NCI-H1048 (cell line): ENCODE measurements around the gene DLG1.

ENCODE experiments used
- DNase-seq: peaks from one replicate; lab custom pipeline; 2025; lab: John Stamatoyannopoulos, UW

DLG1 gene

DNA sequence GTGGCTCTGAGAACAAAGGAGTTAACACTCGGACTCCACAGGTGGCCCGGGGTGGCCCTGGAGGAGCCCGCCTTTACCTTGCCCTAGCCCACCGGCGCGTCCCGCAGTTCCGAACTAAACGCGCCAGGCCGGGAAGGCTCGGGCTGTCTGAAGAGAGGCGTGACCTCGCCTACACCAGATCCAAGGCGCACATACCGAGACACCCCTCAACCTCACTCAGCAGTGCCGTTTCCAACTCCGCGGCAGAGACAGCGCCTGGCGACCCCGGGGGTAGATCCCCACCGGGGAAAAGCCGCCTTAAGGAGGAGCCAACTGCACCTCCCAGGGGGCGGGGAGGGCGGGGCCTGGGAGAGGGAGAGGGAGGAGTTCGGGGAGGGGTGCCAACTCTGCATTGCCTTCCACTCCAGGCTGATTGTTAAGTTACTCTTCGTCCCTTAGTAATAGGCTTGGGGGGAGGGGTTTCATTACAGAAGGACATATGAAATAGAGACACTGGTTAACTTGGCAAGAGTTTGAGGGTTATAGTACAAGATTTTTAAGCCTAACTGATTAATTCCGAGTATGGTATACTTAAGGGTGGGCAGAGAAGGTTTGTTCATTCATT is at the start of gene DLG1:
DLG1 (minus strand) TSS at position 272 of the 604 bp plus-strand sequence. CDS start 1,408 bp downstream, outside the sequence.
- peak; percentile 71 for DNase-seq

DNA sequence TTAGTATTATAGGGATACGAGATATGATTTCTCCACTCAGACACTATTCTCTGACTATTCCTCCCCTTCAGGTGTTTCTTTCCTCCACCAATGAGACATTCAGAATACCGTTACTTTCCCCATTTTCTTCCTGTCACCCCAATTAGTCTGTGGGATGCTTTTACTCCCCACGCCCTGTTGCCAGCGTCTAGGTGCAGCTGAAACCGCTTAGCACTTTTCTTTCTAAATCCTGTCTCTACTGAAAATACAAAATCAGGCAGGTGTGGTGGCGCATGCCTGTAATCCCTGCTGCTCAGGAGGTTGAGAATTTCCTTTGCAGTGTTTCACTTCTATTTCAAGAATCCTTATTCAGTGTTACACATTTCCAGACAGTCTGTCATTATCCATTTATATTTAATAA is 49.6 kb upstream of the DLG1 start:
- DNase-seq: no peak

DNA sequence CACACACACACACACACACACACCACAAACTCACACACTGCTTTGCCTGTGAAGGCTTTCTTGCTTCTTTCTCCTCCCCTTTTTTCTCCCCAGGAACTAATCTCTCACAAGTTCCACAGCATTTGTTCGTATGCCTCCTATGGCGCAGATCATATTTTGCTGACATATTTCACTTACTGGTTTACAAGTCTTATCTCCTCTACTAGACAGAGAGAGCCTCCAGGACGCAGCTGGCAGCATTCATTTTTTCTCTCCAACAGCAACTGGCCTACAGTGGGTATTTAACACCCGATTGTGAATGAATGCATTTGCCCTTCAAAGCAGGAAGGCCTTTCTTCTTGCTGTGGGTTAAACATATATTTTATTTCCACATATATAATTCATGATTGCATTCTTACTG is 47.0 kb upstream of the DLG1 start:
- no peak for DNase-seq

DNA sequence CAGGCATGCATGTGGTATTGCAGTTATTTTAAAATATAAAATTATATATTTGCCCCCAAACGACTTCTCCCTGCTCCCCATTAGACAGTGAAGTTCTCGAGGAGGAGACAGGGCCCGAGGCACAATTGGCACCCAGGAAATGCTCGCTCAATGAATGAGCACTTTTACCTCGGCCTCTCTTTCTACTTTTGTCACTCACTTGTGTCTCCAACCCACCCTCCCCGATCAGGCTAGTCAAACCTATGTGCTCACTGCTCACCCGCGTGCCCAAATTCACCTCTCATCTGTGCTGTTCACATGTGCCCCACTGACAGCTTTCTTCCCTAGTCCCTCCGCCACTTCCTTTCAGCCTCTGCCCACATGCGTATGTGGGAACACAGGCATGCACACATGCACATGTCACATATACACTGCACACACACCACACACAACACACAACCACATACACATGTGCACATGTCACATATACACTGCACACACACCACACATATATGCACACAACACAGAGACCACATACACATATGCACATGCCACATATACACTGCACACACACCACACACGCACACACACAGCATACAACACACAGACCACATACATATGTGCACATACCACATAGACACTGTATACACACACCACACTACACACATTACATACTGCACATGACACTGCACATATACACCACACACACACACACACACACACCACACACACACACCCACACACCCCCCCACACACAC is 46.3 kb upstream of the DLG1 start:
- DNase-seq: no peak

DNA sequence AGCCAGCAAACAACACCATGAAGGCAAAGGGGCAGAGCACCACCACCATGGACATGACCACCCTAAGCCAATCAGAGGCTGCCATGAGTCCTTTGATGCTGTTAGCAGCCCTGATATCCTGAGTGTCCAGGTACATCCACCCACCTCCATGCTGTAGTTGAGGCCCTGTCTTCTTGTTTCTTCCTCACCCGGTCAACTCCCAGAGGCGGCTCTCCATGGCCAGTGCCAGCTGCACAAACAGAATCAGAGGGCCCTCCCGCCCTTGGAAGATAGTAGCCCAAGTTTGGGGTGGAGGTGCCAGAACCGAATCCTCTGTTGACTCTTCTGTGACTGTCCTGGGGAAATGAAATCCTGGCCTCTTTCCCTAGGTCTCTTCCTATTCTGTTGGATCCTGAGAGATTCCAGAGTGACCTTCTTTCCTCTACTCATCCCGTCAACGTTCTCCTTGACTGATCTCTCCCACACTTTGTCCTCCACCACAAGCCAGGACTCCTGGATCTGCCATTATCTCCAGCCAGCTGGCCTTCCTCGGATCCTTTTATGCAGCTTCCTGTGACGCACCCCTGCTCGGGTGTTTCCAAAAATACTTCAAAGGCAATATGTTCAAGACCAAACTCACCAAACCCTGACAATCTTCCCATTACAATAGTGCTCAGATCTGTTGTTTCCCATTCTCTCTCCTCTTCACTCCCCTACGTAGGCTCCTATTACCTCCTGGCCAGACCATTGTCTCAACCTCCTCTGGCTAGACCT is 45.4 kb upstream of the DLG1 start:
- DNase-seq: no peak

DNA sequence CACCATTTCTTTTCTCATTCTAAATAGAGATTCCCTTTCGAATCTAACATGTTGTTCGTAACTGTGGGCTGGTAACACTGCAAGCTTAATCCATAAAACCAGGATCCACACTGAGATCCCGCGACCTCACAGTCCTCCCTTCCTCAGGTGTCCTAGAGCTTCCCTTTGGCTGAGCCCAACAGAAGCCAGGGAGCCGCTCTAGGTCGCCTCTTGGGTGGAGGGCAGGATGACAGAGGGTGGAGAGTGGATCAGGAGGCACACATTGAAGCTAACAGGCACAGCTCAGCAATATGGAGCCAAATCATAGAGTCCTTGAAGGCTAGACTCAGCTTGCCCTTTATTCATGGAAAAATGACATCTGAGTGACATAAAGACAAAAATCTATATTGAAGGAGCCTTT is 44.7 kb upstream of the DLG1 start:
- DNase-seq: no peak

DNA sequence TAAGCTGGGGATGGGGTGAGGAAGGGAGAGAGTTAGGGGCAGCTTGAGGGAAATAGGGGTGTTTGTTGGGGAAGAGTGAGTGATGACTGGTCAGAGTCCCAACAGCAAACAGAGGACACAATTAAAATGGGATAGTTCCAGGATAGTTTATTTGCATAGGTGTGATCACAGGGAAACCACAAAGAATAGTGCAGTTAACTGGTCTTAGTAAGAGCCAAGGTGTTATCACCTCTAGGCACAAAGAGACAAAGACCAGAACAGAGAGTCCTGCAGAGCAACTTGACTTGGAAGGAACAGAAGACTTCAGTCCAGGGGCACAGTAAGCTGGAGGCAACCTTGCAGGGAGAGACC is 42.1 kb upstream of the DLG1 start:
- DNase-seq: no peak

DNA sequence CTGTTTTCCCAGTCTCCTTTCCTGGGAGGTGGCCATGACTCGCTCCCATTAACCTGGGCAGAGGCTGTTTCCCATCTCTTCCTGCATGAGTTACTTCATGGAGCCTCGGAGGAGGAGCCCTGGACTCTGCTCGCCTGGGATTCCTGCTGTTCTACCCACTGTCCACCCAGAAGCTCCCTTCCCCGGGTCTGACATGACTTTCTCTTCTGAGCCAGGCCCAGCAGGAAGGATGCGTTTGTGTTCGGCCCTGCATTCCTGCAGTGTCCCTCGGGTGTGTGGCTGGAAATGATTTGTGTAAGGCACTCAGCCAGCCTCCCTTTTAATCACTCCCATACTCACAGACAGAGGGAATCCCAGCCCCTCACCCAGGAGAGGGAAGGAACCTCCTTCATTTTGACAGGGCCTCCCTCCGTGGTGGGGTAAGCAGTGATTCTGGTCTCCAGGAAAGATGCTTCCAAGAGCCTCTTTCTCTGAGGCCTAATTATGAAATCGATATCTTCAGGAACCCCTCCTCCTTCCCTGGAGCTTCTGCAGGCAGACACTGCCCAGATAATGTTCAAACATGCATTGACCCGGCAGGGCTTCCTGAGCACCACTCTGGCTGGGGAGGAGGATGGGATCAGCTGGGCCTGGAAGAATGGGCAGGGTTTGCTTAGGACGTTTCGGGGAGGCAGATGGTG is 41.6 kb upstream of the DLG1 start:
- no peak for DNase-seq

DNA sequence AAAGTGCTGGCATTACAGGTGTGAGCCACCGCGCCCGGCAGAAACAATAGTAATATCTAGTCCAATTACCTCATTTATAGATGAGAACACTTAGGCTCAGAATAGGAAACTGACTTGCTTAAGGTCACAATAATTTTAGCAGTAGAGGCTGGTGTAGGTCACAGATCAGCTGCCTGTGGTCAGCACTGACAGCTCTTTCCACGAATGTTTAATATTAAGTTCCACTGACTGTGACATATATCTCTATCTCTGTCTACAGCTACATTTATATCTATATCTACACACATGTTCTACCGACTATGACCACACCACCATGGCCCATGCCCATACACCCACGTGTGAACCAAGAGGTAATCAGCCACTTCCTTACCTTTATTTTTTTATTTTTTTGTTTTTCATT is 40.2 kb upstream of the DLG1 start:
- DNase-seq: no peak

DNA sequence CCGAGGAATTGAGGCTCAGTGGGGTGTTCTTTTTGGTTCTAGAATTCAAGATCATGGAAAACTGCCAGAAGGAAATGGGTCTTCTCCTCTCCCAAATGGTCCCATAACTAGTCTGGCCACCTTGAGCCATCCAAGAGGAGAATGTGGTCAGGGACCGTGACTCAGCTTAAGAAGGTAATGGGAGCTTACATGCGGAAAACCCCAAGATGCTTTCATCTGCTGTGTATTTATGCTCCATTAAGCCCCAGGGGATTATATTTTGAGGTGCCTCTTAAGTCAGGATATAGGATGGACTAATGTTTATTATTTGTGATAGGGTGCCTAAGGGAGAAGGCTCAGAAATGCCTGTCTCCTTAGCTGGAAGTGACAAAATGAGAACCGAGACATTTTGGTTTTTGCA is 39.2 kb upstream of the DLG1 start:
- no peak for DNase-seq

DNA sequence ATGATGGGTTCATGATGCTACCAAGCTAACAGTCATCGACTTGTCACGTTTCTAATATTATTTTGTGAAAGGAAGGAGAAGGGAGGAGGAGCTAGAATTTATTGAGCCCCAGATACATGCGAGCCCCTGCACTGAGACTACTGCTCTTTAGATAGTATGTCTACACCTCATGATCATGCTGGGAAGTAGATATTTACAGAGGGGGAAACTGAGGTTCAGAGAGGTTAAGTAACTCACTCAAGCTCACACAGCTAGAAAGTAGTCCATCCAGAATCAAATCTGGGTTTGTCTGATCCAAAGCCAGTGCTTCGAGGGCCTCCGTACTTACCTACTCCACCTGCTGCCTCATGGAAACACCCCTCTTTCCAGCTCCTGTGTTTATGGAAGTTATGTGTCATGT is 38.8 kb upstream of the DLG1 start:
- DNase-seq: no peak

DNA sequence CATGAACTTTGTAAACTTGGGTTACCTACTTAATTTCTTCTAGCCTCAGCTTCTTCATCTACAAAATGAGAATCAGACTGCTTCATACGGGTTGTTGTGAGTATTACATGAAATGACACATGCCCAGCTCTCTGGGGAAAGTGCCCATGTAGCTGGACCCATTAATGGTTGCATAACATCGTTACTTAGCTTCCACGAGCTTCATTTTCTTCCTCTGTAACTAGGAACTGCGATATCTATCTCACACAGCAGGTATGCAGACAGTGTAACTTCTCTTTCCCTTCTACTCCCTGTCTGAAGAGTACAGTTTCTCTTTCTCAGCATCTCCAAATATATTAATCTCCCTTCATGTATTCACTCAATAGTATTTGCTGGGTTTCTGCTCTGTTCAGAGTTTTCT is 37.9 kb upstream of the DLG1 start:
- no peak for DNase-seq

DNA sequence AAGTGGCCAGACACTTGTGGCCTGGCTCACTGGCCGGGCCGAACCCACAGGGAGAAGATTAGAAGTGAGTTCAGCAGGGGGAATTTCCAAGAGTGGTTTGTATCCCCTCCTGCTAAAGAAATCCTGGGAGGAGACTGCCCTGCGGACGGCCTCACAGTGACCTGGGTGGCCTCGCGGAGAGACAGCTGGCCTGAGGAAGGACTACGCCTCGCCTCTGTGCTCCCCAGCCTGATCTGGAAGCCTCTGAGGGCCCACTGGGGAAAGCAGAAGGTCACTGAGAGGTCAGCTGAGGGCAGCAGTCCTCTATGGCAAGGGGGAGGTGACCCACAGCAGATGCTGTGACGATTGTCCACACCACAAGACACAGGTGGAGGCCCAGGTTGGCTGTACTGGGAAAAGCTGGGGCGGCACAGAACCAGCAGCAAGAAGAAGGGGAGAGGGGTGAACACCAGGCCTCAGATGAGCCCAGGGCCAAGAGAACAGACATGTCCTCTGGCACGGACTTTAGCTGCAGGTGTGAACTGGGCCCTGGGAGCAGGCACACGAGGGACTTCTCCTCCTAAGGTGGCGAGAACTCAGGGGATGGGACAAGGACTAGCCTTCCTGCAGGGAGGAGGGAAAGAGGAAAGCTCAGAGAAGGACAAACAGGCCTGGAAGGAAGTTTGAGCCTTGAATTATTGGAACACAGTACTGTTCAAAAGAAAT is 37.2 kb upstream of the DLG1 start:
- DNase-seq: no peak

DNA sequence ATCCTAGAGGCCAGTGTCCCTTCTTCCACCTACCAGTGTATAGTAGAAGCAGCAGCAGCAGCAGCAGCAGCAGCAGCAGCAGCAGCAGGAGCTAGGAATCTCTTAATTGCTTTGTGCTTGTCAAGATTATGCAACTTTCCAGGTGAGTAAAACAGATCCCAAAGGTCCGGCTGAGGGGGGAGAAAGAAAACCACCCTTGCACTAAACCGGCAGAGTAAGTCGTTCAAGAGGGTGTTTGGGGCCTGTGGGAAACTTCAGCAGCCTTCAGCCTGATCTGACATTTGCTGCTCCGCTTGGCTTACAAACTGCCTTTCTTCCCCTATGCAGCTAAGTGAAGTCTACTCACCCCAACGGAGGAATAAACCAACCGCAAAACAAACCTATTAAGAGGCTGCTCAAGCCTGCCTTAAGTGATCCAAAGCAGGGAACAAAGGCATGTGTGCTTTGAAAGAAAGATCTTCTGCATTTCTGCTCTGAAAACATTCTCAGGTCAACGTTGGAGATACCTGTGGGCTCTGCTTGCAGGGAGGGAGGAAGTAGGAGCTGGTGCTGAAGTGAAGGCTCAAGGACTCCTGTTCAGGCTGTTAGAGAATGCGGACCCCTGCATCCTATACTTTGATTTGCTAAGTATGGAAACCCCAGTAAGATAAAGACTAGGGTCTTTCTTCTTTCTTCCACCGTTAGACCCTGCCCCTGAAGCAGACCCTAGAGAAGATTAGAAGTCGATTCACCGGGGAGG is 35.7 kb upstream of the DLG1 start:
- DNase-seq: no peak

DNA sequence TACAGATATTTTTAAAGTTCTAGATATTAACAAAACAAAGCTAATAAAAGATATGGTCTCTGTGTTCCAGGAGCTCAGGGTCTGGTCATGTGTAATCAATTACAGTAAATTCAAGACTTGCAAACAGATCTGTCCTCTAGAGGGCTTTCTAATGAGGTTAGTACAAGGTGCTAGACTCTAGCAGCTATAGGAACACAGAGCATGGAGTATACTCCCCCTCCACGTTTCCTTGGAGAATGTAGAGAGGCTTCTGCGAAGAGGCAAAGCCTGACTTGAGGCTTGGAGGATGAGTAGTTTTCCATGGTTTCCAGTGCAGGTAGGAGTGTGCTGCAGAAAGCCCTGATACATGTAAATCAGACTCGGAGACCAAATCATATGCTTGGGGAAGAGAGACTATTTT is 32.7 kb upstream of the DLG1 start:
- DNase-seq: no peak

DNA sequence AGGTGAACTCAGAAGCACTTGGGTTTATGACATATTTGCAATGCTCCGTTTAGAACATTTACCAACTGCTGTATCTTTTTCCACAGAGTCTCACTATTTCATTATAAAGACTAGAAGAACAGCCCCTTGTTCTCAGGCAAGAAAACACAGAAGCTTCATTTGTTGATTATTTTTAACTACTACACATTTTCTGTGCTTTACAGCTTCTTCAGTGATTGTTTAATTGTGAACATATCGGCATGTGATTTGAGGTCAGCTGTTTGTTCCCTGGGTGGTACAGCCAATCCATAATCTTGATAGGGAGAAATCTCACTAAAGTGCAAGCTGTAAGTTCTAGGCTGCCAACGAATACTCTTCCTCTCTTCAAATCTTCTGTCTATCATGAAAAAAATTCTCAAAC is 31.0 kb upstream of the DLG1 start:
- no peak for DNase-seq

DNA sequence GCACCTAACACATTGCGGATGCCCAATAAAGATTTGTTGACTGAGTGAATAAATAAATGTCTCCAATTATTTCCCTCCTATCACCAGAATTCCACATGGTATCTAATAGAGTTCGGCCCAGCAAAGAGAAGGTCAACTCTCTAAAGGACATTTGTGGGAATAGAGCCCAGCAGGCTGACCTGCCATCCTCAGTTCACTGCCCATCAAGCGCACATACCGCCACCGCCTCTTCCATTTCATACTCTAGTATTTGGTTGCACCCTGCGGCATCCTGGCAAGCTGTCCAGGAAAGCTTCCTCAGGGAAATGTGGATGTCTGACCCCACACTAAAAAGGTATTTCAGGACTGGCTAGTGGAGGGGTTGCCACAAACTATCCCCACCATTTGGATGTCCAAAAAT is 29.8 kb upstream of the DLG1 start:
- no peak for DNase-seq

DNA sequence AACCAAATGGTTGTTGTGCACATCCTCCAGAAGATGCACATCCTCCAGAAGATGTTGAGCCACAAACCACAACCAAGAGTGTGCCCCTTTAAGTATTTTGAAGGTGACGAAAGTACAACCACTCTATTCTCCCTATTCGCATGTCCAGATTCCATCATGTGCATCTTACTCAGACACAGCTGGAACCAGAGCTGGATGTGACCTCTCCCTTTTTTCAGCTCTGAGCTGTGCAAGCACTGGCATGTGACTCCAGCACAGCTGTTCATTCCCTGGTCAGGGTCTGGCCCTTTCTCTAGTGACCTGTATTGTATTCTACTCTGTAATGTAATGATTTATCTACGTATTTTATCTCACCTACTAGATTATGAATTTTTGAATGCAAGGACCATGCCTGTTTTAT is 29.3 kb upstream of the DLG1 start:
- DNase-seq: no peak

DNA sequence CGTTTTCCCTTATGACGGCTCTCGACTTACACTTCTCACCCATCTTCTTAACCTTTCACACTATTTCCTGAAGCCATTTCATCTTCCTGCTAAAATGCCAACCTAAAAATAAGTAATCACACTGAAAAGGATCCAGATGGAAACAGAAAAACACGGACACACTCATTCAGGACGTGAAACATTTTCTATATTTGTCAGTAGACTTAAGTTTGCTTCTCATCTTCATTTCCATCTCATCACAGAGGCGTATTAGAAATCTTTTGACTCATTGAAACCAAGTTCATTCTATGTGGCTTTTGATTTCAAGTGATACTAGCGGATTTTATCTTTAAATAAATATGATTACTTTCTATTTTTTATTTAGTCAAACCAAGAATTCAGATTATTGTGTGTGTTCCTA is 27.4 kb upstream of the DLG1 start:
- no peak for DNase-seq

DNA sequence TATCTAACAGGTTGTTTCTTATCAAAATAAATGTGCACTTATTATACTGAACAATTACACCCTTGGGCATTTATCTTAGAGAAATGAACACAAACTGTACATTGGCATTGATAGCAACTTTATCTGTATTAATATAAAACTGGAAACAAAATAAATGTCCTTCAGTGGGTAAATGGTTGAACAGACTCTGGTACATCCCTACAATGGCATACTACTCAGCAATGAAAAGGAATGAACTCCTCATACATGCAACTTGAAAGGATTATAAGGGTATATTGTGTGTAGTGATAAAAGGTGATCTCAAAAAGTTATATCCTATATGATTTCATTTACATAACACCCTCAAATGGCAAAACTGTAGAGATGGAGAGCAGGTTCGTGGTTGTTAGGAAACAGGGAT is 23.7 kb upstream of the DLG1 start:
- DNase-seq: no peak

DNA sequence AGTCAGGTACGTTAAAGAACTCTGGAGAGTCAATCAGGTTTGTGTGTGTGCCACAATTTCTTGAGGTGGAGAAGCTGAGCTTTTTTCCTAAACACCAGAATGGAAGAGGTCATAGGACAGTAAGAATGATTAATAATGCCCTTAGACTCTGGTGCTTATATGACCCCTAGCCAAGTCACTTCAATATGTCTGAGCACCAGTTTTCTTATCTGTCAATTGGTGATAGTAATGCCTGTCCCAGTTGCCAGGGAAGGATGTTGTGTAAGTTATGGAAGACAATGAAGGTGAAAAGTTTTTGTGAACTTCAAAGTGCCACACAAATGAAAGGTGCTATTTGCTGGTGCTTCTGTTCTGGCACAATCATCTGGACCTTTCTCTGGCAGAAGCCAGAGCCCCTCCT is 22.2 kb upstream of the DLG1 start:
- DNase-seq: no peak
